Vagina (tissue), 2 donors: Measurements from ENCODE around the gene PISD. TPM values are rescaled to one million over a fixed set of nuclear protein-coding genes. Genes with fewer than 3 reads are reported as not detected.

Source experiments
- DNase-seq, 2 donors: peaks; one replicate each; pipeline ENCODE4 v3.0.0-alpha.2; 2017; ENCODE audit errors: extremely low spot score in 2 of 2
- H3K27ac ChIP-seq: fragments of 200-600 bp; sonication (generic); one replicate; pipeline ENCODE4 v1.5.1; 2019
- H3K27me3 ChIP-seq: fragments of 200-600 bp; sonication (generic); one replicate; pipeline ENCODE4 v1.5.1; 2019
- H3K36me3 ChIP-seq, 2 donors: fragments of 200-600 bp; sonication (generic); one replicate each; pipeline ENCODE4 v1.5.1; 2017 to 2019
- H3K4me1 ChIP-seq: fragments of 200-600 bp; sonication (generic); one replicate; pipeline ENCODE4 v1.5.1; 2019
- H3K4me3 ChIP-seq, 2 donors: fragments of 200-600 bp; sonication (generic); 1 replicate in 1 of 2; 2 replicates in 1 of 2; pipeline ENCODE4 v1.5.1; 2016 to 2019
- H3K9me3 ChIP-seq: fragments of 200-600 bp; sonication (generic); one replicate; pipeline ENCODE4 v1.5.1; 2019
- CTCF ChIP-seq, 3 experiments: fragments of 450-650 bp in 2 of 3; fragments of 200-600 bp in 1 of 3; sonication (generic) in 1 of 3; IDR thresholded peaks; one replicate each; pipeline ENCODE4 v1.5.1; 2017 to 2019; ENCODE audit warnings: antibody characterized with exemption in 3 of 3, mild to moderate bottlenecking in 2 of 3, moderate library complexity in 2 of 3
- POLR2A ChIP-seq, 2 donors: fragments of 450-650 bp; IDR thresholded peaks; one replicate each; pipeline ENCODE4 v1.6.1; 2017; ENCODE audit warnings: antibody characterized with exemption in 2 of 2, mild to moderate bottlenecking in 2 of 2, moderate library complexity in 2 of 2
- POLR2AphosphoS5 ChIP-seq, 2 donors: sonication (generic); formaldehyde crosslinking; IDR thresholded peaks; one replicate each; pipeline ENCODE4 v1.9.0; 2017; ENCODE audit warnings: antibody characterized with exemption in 2 of 2, mild to moderate bottlenecking in 2 of 2, low read depth in 1 of 2; ENCODE audit not compliant: insufficient read depth in 1 of 2
- intact Hi-C: fragments of 100-400 bp; cut with DNase I; formaldehyde crosslinking; loops from one replicate; pipeline ENCODE4 v1.15.1; 2023
- total RNA-seq: library from RNA; depleted of rRNA; stranded (reverse); fragments of >200 nt; gene quantifications from one replicate; pipeline ENCODE4 v1.2.3, GENCODE V29; 2016

PISD gene
- total RNA-seq, 1 donor from 2014 or later = 50.3 TPM

- no peak for DNase-seq
- Histone ChIP-seq H3K4me1 (no peaks in the 10 kb centered on the region), H3K4me3 (no peak overlapping the region), H3K27me3 (no peaks in the 10 kb centered on the region), H3K27ac (no peak overlapping the region), H3K36me3 (peaks cover 0 to 43% of the 10 kb centered on the region in 2 donors), H3K9me3 (no peaks in the 10 kb centered on the region)
- intact Hi-C loops = no loop called here
- TF ChIP-seq POLR2A (IDR thresholded peaks at IDR 0.05) = no peak
- no peak for TF ChIP-seq POLR2AphosphoS5 (IDR thresholded peaks at IDR 0.05; ENCODE audit: insufficient read depth in 1 of 2, low read depth in 1 of 2)
- TF ChIP-seq CTCF (IDR thresholded peaks at IDR 0.05) = no peak
Measured at GRCh38 chr22:31618057-31618456, 44.0 kb downstream of the PISD start.

GRCh38 chr22:31616315-31616980, 45.6 kb downstream of the PISD start:
- intact Hi-C loops = no loop called here
- Histone ChIP-seq H3K4me3 (no peak overlapping the region), H3K27ac (no peak overlapping the region), H3K27me3 (no peaks in the 10 kb centered on the region), H3K4me1 (no peaks in the 10 kb centered on the region), H3K9me3 (no peaks in the 10 kb centered on the region), H3K36me3 (peaks cover 0 to 40% of the 10 kb centered on the region in 2 donors)
- TF ChIP-seq CTCF (IDR thresholded peaks at IDR 0.05) = no peak
- no peak for TF ChIP-seq POLR2A (IDR thresholded peaks at IDR 0.05)
- TF ChIP-seq POLR2AphosphoS5 (IDR thresholded peaks at IDR 0.05; ENCODE audit: insufficient read depth in 1 of 2, low read depth in 1 of 2) = no peak
- DNase-seq = no peak

- H3K27ac ChIP-seq = no peak overlapping the region
- intact Hi-C loops = no loop called here
- TF ChIP-seq POLR2AphosphoS5 (IDR thresholded peaks at IDR 0.05; ENCODE audit: insufficient read depth in 1 of 2, low read depth in 1 of 2) = no peak
- no peak overlapping the region for H3K4me3 ChIP-seq
- DNase-seq = no peak
- H3K36me3 ChIP-seq = peaks cover 0 to 34% of the 10 kb centered on the region in 2 donors
- H3K27me3 ChIP-seq = no peaks in the 10 kb centered on the region
- H3K9me3 ChIP-seq = no peaks in the 10 kb centered on the region
- H3K4me1 ChIP-seq = peaks cover under 1% of the 10 kb centered on the region
Measured at GRCh38 chr22:31615940-31616314, 46.1 kb downstream of the PISD start.

GRCh38 chr22:31615491-31615860, 46.5 kb downstream of the PISD start:
- Histone ChIP-seq H3K9me3 (no peaks in the 10 kb centered on the region), H3K36me3 (peaks cover 0 to 30% of the 10 kb centered on the region in 2 donors), H3K27ac (no peak overlapping the region), H3K27me3 (no peaks in the 10 kb centered on the region), H3K4me1 (peaks cover 4% of the 10 kb centered on the region), H3K4me3 (no peak overlapping the region)
- TF ChIP-seq CTCF (IDR thresholded peaks at IDR 0.05) (no peak), POLR2A (IDR thresholded peaks at IDR 0.05) (no peak), POLR2AphosphoS5 (IDR thresholded peaks at IDR 0.05; ENCODE audit: insufficient read depth in 1 of 2, low read depth in 1 of 2) (no peak)
- intact Hi-C loops = no loop called here
- DNase-seq = no peak

- Histone ChIP-seq H3K36me3 (peaks cover 0 to 24% of the 10 kb centered on the region in 2 donors), H3K27ac (no peak overlapping the region), H3K27me3 (no peaks in the 10 kb centered on the region), H3K4me1 (peaks cover 4% of the 10 kb centered on the region), H3K4me3 (no peak overlapping the region), H3K9me3 (no peaks in the 10 kb centered on the region)
- intact Hi-C loops = no loop called here
- TF ChIP-seq POLR2A (IDR thresholded peaks at IDR 0.05) = no peak
- no peak for TF ChIP-seq POLR2AphosphoS5 (IDR thresholded peaks at IDR 0.05; ENCODE audit: insufficient read depth in 1 of 2, low read depth in 1 of 2)
- no peak for TF ChIP-seq CTCF (IDR thresholded peaks at IDR 0.05)
- DNase-seq = no peak
Measured at GRCh38 chr22:31614781-31615490, 47.1 kb downstream of the PISD start.
